ENCODE results near the gene PER1.
A peak's percentile ranks its signal among the peaks of the same experiment; 100 is the strongest.

The PER1 gene

GRCh38 chr17:8162233-8162996 lies 10.2 kb upstream of the PER1 start, which contains the start of gene VAMP2:
Gene VAMP2, minus strand, starts transcription at chr17:8162948. Its CDS starts 69 bp downstream, at chr17:8162879.
- TF ChIP-seq POLR2AphosphoS5 (IDR thresholded peaks at IDR 0.05; ENCODE audit: borderline replicate concordance, low read depth, low read length) (peak; percentile 52; the same call in 1 of the 2 replicates), EZH2 (IDR thresholded peaks at IDR 0.05) (no peak)
- no peaks in the 10 kb centered on the region for H3K9me3 ChIP-seq (ENCODE audit: low read depth, low read length)
- peak within 1 kb of the TSS; percentile 95 for H3K4me3 ChIP-seq
- H3K9ac ChIP-seq (ENCODE audit: insufficient read length): peak within 1 kb of the TSS; percentile 97
- H3K27ac ChIP-seq: peak within 1 kb of the TSS; percentile 81
- DNase-seq (ENCODE audit: low read depth, low spot score): no peak
- peaks cover 13% of the 10 kb centered on the region; the same call in 1 of the 2 replicates for H3K36me3 ChIP-seq (ENCODE audit: insufficient read depth, low read length)

GRCh38 chr17:8161289-8162232 lies 9.4 kb upstream of the PER1 start:
- no peak for DNase-seq (ENCODE audit: low read depth, low spot score)
- Histone ChIP-seq H3K9me3 (ENCODE audit: low read depth, low read length) (no peaks in the 10 kb centered on the region), H3K36me3 (ENCODE audit: insufficient read depth, low read length) (peaks cover 13% of the 10 kb centered on the region; the same call in 1 of the 2 replicates), H3K27ac (peak overlapping the region; percentile 51), H3K9ac (ENCODE audit: insufficient read length) (peak overlapping the region; percentile 97), H3K4me3 (peak overlapping the region; percentile 95)
- TF ChIP-seq POLR2AphosphoS5 (IDR thresholded peaks at IDR 0.05; ENCODE audit: borderline replicate concordance, low read depth, low read length): no peak
- TF ChIP-seq FOXP2 (optimal IDR thresholded peaks at IDR 0.05; ENCODE audit: control extremely low read depth, extremely low read length, insufficient read depth): no peak
- no peak for TF ChIP-seq EZH2 (IDR thresholded peaks at IDR 0.05)

- H3K36me3 ChIP-seq (ENCODE audit: insufficient read depth, low read length): peaks cover 13% of the 10 kb centered on the region; the same call in 1 of the 2 replicates
- TF ChIP-seq EZH2 (IDR thresholded peaks at IDR 0.05): no peak
- TF ChIP-seq FOXP2 (optimal IDR thresholded peaks at IDR 0.05; ENCODE audit: control extremely low read depth, extremely low read length, insufficient read depth): no peak
- TF ChIP-seq POLR2AphosphoS5 (IDR thresholded peaks at IDR 0.05; ENCODE audit: borderline replicate concordance, low read depth, low read length): no peak
- H3K4me3 ChIP-seq: no peak overlapping the region
- H3K27ac ChIP-seq: peak overlapping the region; percentile 51
- H3K9ac ChIP-seq (ENCODE audit: insufficient read length): no peak overlapping the region
- DNase-seq (ENCODE audit: low read depth, low spot score): no peak
- H3K9me3 ChIP-seq (ENCODE audit: low read depth, low read length): no peaks in the 10 kb centered on the region
Measured at GRCh38 chr17:8160741-8161221, 8.6 kb upstream of the PER1 start.

- H3K9ac ChIP-seq (ENCODE audit: insufficient read length): no peak overlapping the region
Measured at GRCh38 chr17:8160224-8160577, 8.0 kb upstream of the PER1 start.

GRCh38 chr17:8159459-8160223 lies 7.4 kb upstream of the PER1 start:
- peaks cover 13% of the 10 kb centered on the region; the same call in 1 of the 2 replicates for H3K36me3 ChIP-seq (ENCODE audit: insufficient read depth, low read length)
- TF ChIP-seq EZH2 (IDR thresholded peaks at IDR 0.05) (no peak), POLR2AphosphoS5 (IDR thresholded peaks at IDR 0.05; ENCODE audit: borderline replicate concordance, low read depth, low read length) (no peak), FOXP2 (optimal IDR thresholded peaks at IDR 0.05; ENCODE audit: control extremely low read depth, extremely low read length, insufficient read depth) (no peak)
- no peak for DNase-seq (ENCODE audit: low read depth, low spot score)
- no peaks in the 10 kb centered on the region for H3K9me3 ChIP-seq (ENCODE audit: low read depth, low read length)
- H3K4me3 ChIP-seq: no peak overlapping the region
- no peak overlapping the region for H3K27ac ChIP-seq
- no peak overlapping the region for H3K9ac ChIP-seq (ENCODE audit: insufficient read length)

More at GRCh38 chr17:8160224-8160577, 8.0 kb upstream of the PER1 start:
- no peak for TF ChIP-seq EZH2 (IDR thresholded peaks at IDR 0.05)
- no peak for TF ChIP-seq POLR2AphosphoS5 (IDR thresholded peaks at IDR 0.05; ENCODE audit: borderline replicate concordance, low read depth, low read length)
- no peak for TF ChIP-seq FOXP2 (optimal IDR thresholded peaks at IDR 0.05; ENCODE audit: control extremely low read depth, extremely low read length, insufficient read depth)
- Histone ChIP-seq H3K27ac (no peak overlapping the region), H3K36me3 (ENCODE audit: insufficient read depth, low read length) (peaks cover 13% of the 10 kb centered on the region; the same call in 1 of the 2 replicates), H3K4me3 (no peak overlapping the region), H3K9me3 (ENCODE audit: low read depth, low read length) (no peaks in the 10 kb centered on the region)
- no peak for DNase-seq (ENCODE audit: low read depth, low spot score)

- Histone ChIP-seq H3K9me3 (ENCODE audit: low read depth, low read length) (no peaks in the 10 kb centered on the region), H3K9ac (ENCODE audit: insufficient read length) (no peak overlapping the region), H3K27ac (no peak overlapping the region), H3K4me3 (no peak overlapping the region), H3K36me3 (ENCODE audit: insufficient read depth, low read length) (peaks cover 13% of the 10 kb centered on the region; the same call in 1 of the 2 replicates)
- no peak for DNase-seq (ENCODE audit: low read depth, low spot score)
- TF ChIP-seq POLR2AphosphoS5 (IDR thresholded peaks at IDR 0.05; ENCODE audit: borderline replicate concordance, low read depth, low read length): no peak
- TF ChIP-seq FOXP2 (optimal IDR thresholded peaks at IDR 0.05; ENCODE audit: control extremely low read depth, extremely low read length, insufficient read depth): no peak
- no peak for TF ChIP-seq EZH2 (IDR thresholded peaks at IDR 0.05)
Measured at GRCh38 chr17:8159032-8159400, 6.8 kb upstream of the PER1 start.

GRCh38 chr17:8158267-8159031 lies 6.2 kb upstream of the PER1 start:
- Histone ChIP-seq H3K4me3 (no peak overlapping the region), H3K27ac (0 out of 2 replicates have a peak overlapping the region, but pooled peaks have one; percentile 7), H3K9ac (ENCODE audit: insufficient read length) (no peak overlapping the region), H3K9me3 (ENCODE audit: low read depth, low read length) (no peaks in the 10 kb centered on the region), H3K36me3 (ENCODE audit: insufficient read depth, low read length) (peaks cover 13% of the 10 kb centered on the region; the same call in 1 of the 2 replicates)
- no peak for DNase-seq (ENCODE audit: low read depth, low spot score)
- TF ChIP-seq POLR2AphosphoS5 (IDR thresholded peaks at IDR 0.05; ENCODE audit: borderline replicate concordance, low read depth, low read length) (no peak), FOXP2 (optimal IDR thresholded peaks at IDR 0.05; ENCODE audit: control extremely low read depth, extremely low read length, insufficient read depth) (no peak), EZH2 (IDR thresholded peaks at IDR 0.05) (no peak)

Measured in SK-N-MC (cell line).